OCI-LY3 (cell line): ENCODE data around the gene SALL2.

Experiments
- CTCF ChIP-seq: fragments of 200-600, 300-600 bp; sonication (generic); IDR thresholded peaks from 2 replicates; pipeline ENCODE4 v1.5.1; 2014; ENCODE audit warnings: antibody characterized with exemption, low read length, low read depth
- EZH2phosphoT487 ChIP-seq: fragments of 200-600 bp; shearing (Covaris generic); IDR thresholded peaks from 2 replicates; pipeline ENCODE4 v1.6.1; 2018; ENCODE audit warnings: antibody characterized with exemption, mixed run types, low read depth

GRCh38 chr14:21533294-21533693 lies 7.1 kb upstream of the SALL2 start:
- no peak for TF ChIP-seq CTCF
- no peak for TF ChIP-seq EZH2phosphoT487
